K562 (cell line): ENCODE results near the gene EFHC1. TPM values are rescaled to one million over a fixed set of nuclear protein-coding genes. Genes with fewer than 3 reads are reported as not detected.

Experiments
- ATAC-seq: fragments of 200-7000 bp; cut with Tn5 transposase; 3 replicates; pipeline ENCODE4 v1.9.1; 2020; ENCODE audit warnings: moderate library complexity
- BruUV-seq: library from RNA; stranded (reverse); fragments of 400-500 nt; replicated peaks from 2 replicates; lab custom pipeline; 2021; lab: Mats Ljungman, UMichigan
- CTCF ChIA-PET: fragments of 300-600 bp; formaldehyde crosslinking; extraction: SDS; loops from one replicate; lab custom pipeline; 2021; ENCODE audit warnings: low intra/inter-chr PET ratio; lab: Yijun Ruan, JAX
- POLR2A ChIA-PET: fragments of 300-600, 350-650 bp; sonication (Branson Sonifier 250); formaldehyde crosslinking; extraction: SDS; loops from one replicate; lab custom pipeline; 2021; ENCODE audit warnings: antibody characterized with exemption, inconsistent platforms; lab: Yijun Ruan, JAX
- DNase-seq, 4 experiments: peaks; one replicate each; pipeline versions ENCODE4 v3.0.0 to v3.0.0-alpha.2; 2011 to 2018; ENCODE audit warnings: low spot score in 3 of 4, mixed read lengths in 3 of 4; ENCODE audit errors: extremely low read depth in 1 of 4
- FAIRE-seq: peaks from 2 replicates; lab custom pipeline; 2011; peaks lifted over from hg19 to GRCh38; lab: Jason Lieb, UNC
- H2AFZ ChIP-seq: 2 replicates; pipeline ENCODE4 v1.6.0; 2011; ENCODE audit warnings: low read depth, low read length, control low read depth, inconsistent platforms
- H3K27ac ChIP-seq: fragments of 200-600 bp; 3 replicates; pipeline ENCODE4 v1.8.0; 2011; ENCODE audit warnings: low read depth, mild to moderate bottlenecking, control low read depth, inconsistent platforms, low read length, moderate library complexity, mixed read lengths; ENCODE audit errors: extremely low read depth
- H3K27me3 ChIP-seq, 2 experiments: fragments of 300-600 bp in 1 of 2; 2 replicates in 1 of 2; 3 replicates in 1 of 2; pipeline versions ENCODE4 v1.6.0 to v1.8.0; 2011; ENCODE audit warnings: inconsistent platforms in 2 of 2, low read length in 2 of 2, mild to moderate bottlenecking in 1 of 2, mixed read lengths in 1 of 2, moderate library complexity in 1 of 2; ENCODE audit not compliant: control insufficient read depth in 2 of 2, insufficient read depth in 2 of 2
- H3K36me3 ChIP-seq: fragments of 300-600 bp; 3 replicates; pipeline ENCODE4 v1.8.0; 2011; ENCODE audit warnings: mild to moderate bottlenecking, low read length, inconsistent platforms; ENCODE audit not compliant: control insufficient read depth, insufficient read depth
- H3K4me1 ChIP-seq, 2 experiments: fragments of 200-600 bp in 1 of 2; replicated peaks in 1 of 2; 2 replicates in 1 of 2; 3 replicates in 1 of 2; pipeline versions ENCODE4 v1.5.1 to v1.8.0; 2011; ENCODE audit warnings: inconsistent platforms in 2 of 2, low read length in 2 of 2, mild to moderate bottlenecking in 1 of 2, mixed read lengths in 1 of 2, moderate library complexity in 1 of 2; ENCODE audit not compliant: control insufficient read depth in 2 of 2, insufficient read depth in 2 of 2
- H3K4me2 ChIP-seq: 2 replicates; pipeline ENCODE4 v1.6.1; 2011; ENCODE audit warnings: low read length, control low read depth, inconsistent platforms, mixed read lengths; ENCODE audit not compliant: insufficient read depth
- H3K4me3 ChIP-seq: fragments of 200-600 bp; sonication (generic), shearing (Covaris generic); 2 replicates; pipeline ENCODE4 v1.5.1; 2016; ENCODE audit warnings: control low read depth, inconsistent platforms
- H3K79me2 ChIP-seq: fragments of 200-600 bp; 3 replicates; pipeline ENCODE4 v1.8.0; 2011; ENCODE audit warnings: low read length, inconsistent platforms; ENCODE audit not compliant: control insufficient read depth, insufficient read depth
- H3K9ac ChIP-seq, 2 experiments: 2 replicates each; pipeline versions ENCODE4 v1.6.0 to v1.6.1; 2011; ENCODE audit warnings: low read depth in 2 of 2, low read length in 2 of 2, control low read depth in 1 of 2, inconsistent platforms in 1 of 2, mild to moderate bottlenecking in 1 of 2, mixed read lengths in 1 of 2; ENCODE audit not compliant: insufficient read depth in 1 of 2
- H3K9me1 ChIP-seq: one replicate; pipeline ENCODE4 v1.6.0; 2011; ENCODE audit warnings: inconsistent platforms, mild to moderate bottlenecking, low read length, moderate library complexity; ENCODE audit not compliant: control insufficient read depth, insufficient read depth
- H3K9me3 ChIP-seq: replicated peaks from 2 replicates; pipeline ENCODE4 v1.5.1; 2011; ENCODE audit warnings: low read depth, low read length, inconsistent platforms; ENCODE audit not compliant: control insufficient read depth, insufficient read depth
- H4K20me1 ChIP-seq: replicated peaks from 2 replicates; pipeline ENCODE4 v1.6.1; 2011; ENCODE audit warnings: low read length, inconsistent platforms, mixed read lengths; ENCODE audit not compliant: control insufficient read depth, insufficient read depth
- ARID2 ChIP-seq: fragments of 450-650 bp; IDR thresholded peaks from 2 replicates; pipeline ENCODE4 v1.6.1; 2017; ENCODE audit warnings: antibody characterized with exemption, mild to moderate bottlenecking
- BRF1 ChIP-seq: IDR thresholded peaks from 3 replicates; pipeline ENCODE4 v1.6.1; 2011; ENCODE audit warnings: borderline replicate concordance, mild to moderate bottlenecking; ENCODE audit not compliant: insufficient read length; ENCODE audit errors: extremely low read depth
- CEBPG ChIP-seq, 3 experiments: fragments of 200-800 bp in 1 of 3; sonication (Bioruptor generic) in 1 of 3; sonication (generic) in 1 of 3; formaldehyde crosslinking in 1 of 3; IDR thresholded peaks in 2 of 3; conservative IDR thresholded peaks in 1 of 3; 2 replicates each; pipeline versions ENCODE4 v1.6.1 to v1.8.0; 2016 to 2022; ENCODE audit warnings: missing compliant biosample characterization in 2 of 3, missing genetic modification characterization in 2 of 3, mild to moderate bottlenecking in 1 of 3, missing genetic modification reagents in 1 of 3
- DDX20 ChIP-seq: fragments of 450-650 bp; IDR thresholded peaks from 2 replicates; pipeline ENCODE4 v1.6.1; 2016; ENCODE audit warnings: missing genetic modification characterization, low read depth, mild to moderate bottlenecking, missing compliant biosample characterization, moderate library complexity
- FOXO4 ChIP-seq: fragments of 450-650 bp; formaldehyde crosslinking; IDR thresholded peaks from 2 replicates; pipeline ENCODE4 v1.4.0; 2020; ENCODE audit warnings: mild to moderate bottlenecking, moderate library complexity
- HMBOX1 ChIP-seq: sonication (generic); IDR thresholded peaks from 2 replicates; pipeline ENCODE4 v1.6.1; 2016
- POLR2G ChIP-seq: fragments of 200-400 bp; formaldehyde crosslinking; IDR thresholded peaks from 2 replicates; pipeline ENCODE4 v1.6.1; 2017; ENCODE audit warnings: low read depth, mild to moderate bottlenecking, antibody characterized with exemption, low read length, moderate library complexity
- SOX6 ChIP-seq: fragments of 450-650 bp; IDR thresholded peaks from 2 replicates; pipeline ENCODE4 v1.6.1; 2014; ENCODE audit warnings: mild to moderate bottlenecking
- SRSF1 ChIP-seq: fragments of 200-400 bp; formaldehyde crosslinking; IDR thresholded peaks from 2 replicates; pipeline ENCODE4 v1.6.1; 2017; ENCODE audit warnings: mild to moderate bottlenecking, low read depth, low read length, moderate library complexity
- U2AF1 ChIP-seq: fragments of 200-400 bp; formaldehyde crosslinking; optimal IDR thresholded peaks from 2 replicates; pipeline ENCODE3; 2017; ENCODE audit warnings: mild to moderate bottlenecking, low read depth, low read length, moderate library complexity
- ZNF696 ChIP-seq: fragments of 250-450 bp; sonication (Bioruptor Pico); conservative IDR thresholded peaks from 2 replicates; pipeline ENCODE4 v1.4.0; 2020; ENCODE audit warnings: mild to moderate bottlenecking, moderate library complexity
- ZZZ3 ChIP-seq: fragments of 450-650 bp; IDR thresholded peaks from 2 replicates; pipeline ENCODE4 v1.6.1; 2016; ENCODE audit warnings: antibody characterized with exemption, mild to moderate bottlenecking, moderate library complexity
- WGBS: fragments of 100-300 bp; shearing (Covaris generic); methylation state at CpG from one replicate; pipeline ENCODE4 v1.1.6; 2016; ENCODE audit warnings: low coverage, mixed read lengths; ENCODE audit not compliant: insufficient coverage; ENCODE audit errors: missing lambda C conversion rate; 5-methylcytosine and 5-hydroxymethylcytosine counted together
- in situ Hi-C: fragments of 300-500 bp; cut with MboI; formaldehyde crosslinking; loops from 4 replicates; pipeline ENCODE4 v1.15.0; 2018; ENCODE audit warnings: inconsistent platforms, mixed read lengths
- intact Hi-C: fragments of 100-400 bp; cut with micrococcal nuclease; formaldehyde crosslinking; loops from 2 replicates; pipeline ENCODE4 v1.14.2; 2022
- polyA plus RNA-seq, 8 experiments: library from polyadenylated mRNA; depleted of rRNA in 4 of 8; stranded (reverse) in 5 of 8; unstranded in 3 of 8; fragments of >200 nt; fragmentation: Nextera tagmentation in 2 of 8; fragmentation: Illumina TruSeq in 1 of 8; extraction: Ambion mirVana in 2 of 8; extraction: Trizol in 1 of 8; gene quantifications; 2 replicates each; pipeline versions ENCODE4 v1.2.1 to v1.2.3, GENCODE V29; 2011 to 2014; ENCODE audit warnings: inconsistent platforms in 1 of 8, missing spikeins in 1 of 8
- total RNA-seq, 7 experiments: library from RNA; depleted of rRNA in 6 of 7; stranded (reverse); fragments of >200 nt in 6 of 7; fragmentation: Illumina TruSeq in 2 of 7; extraction: Trizol in 2 of 7; gene quantifications; 2 replicates each; pipeline versions ENCODE4 v1.2.1 to v1.2.3, GENCODE V29; 2011 to 2021; ENCODE audit warnings: low replicate concordance in 1 of 7

The EFHC1 gene
- total and polyA plus RNA-seq, 9 of the 15 experiments (the other 6 are each of a cell fraction or from before 2014, with no cell fraction given) = 9.5 to 31.0 (median 14.9) TPM

- TF ChIP-seq ZZZ3 (no peak), SRSF1 (no peak), HMBOX1 (no peak), ARID2 (no peak), POLR2G (no peak), SOX6 (no peak), BRF1 (no peak), DDX20 (tag) (no peak), U2AF1 (no peak), ZNF696 (no peak), CEBPG (CRISPR knock-in tag; IDR thresholded peaks at IDR 0.05) (no peak), CEBPG (tag; conservative IDR thresholded peaks at IDR 0.05 in 1 of 2, IDR thresholded peaks at IDR 0.05 in 1 of 2) (no peak), FOXO4 (CRISPR knock-in tag) (no peak)
- TF ChIP-seq, all 486 proteins: peak for 0
- in situ Hi-C loops (no loop called here), intact Hi-C loops (no loop called here)
- FAIRE-seq (no peak), ATAC-seq (no peak), DNase-seq (no peak)
- ChIA-PET CTCF (no interaction called here), POLR2A (interaction anchor here (0.6 to 1.4 kb wide), 4 partner anchors 10 to 25 kb away, joined by 3 read pairs; no protein-coding TSS in a partner anchor)
- peak overlapping the region in 1 of 2 experiments; percentile 70; a peak in 2 of 4 replicates for H3K9ac ChIP-seq
- no peak overlapping the region for H2AFZ ChIP-seq
- BruUV-seq = no TSS peak
- H3K27me3 ChIP-seq = no peaks in the 10 kb centered on the region
- H3K4me1 ChIP-seq = peaks cover 10 to 24% of the 10 kb centered on the region in 2 experiments
- H3K9me3 ChIP-seq = no peaks in the 10 kb centered on the region
- no peaks in the 10 kb centered on the region for H3K9me1 ChIP-seq
- WGBS = 67% methylated on average over 13 of the region's 13 CpGs
- peaks cover 14% of the 10 kb centered on the region; the same call in 1 of the 2 replicates for H4K20me1 ChIP-seq
- H3K36me3 ChIP-seq = no peaks in the 10 kb centered on the region; the same call in 1 of the 3 replicates
- H3K4me2 ChIP-seq = no peak overlapping the region
- H3K27ac ChIP-seq = no peak overlapping the region
- no peak overlapping the region for H3K4me3 ChIP-seq
- no peaks in the 10 kb centered on the region; the same call in 2 of the 3 replicates for H3K79me2 ChIP-seq
These were observed 131.5 kb downstream of the EFHC1 start for GRCh38 chr6:52551483-52552277.
